Stimulated activated CD4-positive, alpha-beta T cell treated with anti-CD3 and anti-CD28 coated beads, TNF-alpha, amount 100 ng/mL, for 48 hours (primary cell): Measurements from ENCODE around the gene RPS19BP1.
"Not testable (repeated sequence)": the region's sequence is repeated elsewhere in the genome, so short reads cannot be mapped to it uniquely, and the experiment has no call there.

Source experiments
- DNase-seq, 3 donors: peaks; one replicate each; pipeline ENCODE4 v3.0.0-alpha.2; 2020; ENCODE audit warnings: low read depth in 3 of 3

RPS19BP1 gene

GRCh38 chr22:39528681-39529486 is 3.7 kb downstream of the RPS19BP1 start:
- DNase-seq: peak; percentile 80 to 89 (median 85)

DNA sequence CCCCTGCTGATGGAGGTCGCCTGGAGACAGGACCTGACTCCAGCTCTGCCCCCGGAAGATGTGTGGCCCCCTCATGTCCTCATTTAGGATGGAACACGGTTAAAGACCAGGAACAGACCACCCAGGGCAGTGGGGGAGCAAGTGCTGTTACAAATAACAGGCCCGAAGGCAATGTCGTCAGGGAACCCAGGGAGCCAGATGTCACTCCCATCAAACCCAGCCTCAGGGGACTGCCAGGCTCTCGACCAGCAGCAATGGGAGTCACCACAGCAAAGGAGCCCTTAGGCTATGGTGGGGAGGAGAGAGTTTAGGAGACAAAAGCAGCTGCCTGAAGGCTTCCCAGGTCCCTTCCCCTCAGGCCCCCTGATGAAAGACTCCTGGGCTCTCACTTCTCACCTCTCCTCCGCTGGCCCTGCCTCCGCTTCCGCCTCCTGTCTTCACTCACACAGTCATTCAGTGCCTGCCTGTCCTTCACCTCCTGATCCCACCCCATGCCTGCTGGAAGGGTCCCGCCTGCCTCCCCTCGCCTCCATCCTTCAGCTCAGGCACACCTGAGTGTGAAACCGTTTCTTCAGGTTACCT is 4.4 kb downstream of the RPS19BP1 start:
- no peak for DNase-seq

DNA sequence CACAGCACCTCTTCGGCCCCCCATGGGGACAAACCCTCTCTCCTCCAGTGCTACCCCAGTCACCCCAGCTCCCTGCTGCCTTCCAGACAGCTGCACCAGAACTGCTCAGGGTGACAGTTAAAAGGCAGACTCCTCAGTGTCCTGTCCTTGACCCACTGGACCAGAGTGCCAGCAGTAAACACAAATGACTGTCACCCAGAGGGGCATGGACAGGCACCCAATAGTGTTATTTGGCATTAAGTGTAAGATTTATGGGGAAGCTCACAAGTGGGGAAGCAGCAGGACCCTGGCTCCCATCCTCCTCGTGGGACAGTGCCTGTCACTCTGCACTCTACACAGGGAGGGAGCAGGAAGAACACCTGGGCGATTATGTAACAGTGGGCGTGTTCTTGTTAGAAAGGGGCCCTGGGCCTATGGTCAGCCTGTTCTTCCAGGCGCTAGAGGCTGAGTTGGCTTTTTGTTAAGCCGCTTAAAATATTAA is 5.0 kb downstream of the RPS19BP1 start:
- no peak for DNase-seq

DNA sequence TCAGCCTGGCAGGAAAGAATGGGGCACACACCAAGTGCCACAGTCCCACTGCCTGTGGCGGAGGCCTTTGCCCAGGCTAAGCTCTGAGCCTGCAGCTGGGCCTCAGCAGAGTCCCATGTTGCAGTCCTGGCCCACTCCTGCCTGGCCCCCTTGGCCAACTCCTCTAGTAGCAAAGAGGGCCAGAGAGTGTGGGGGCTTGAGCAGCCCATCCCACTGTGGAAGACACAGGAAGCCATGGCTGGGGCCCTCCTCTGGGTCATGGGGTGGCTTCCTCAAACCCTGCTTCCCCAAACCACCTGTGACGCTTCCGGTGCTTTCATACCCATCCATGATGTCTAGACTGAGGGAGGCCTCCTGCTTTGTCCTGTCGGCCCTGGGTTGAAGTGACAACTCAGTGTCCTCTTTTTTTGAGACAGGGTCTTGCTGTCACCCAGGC is 5.8 kb downstream of the RPS19BP1 start:
- DNase-seq: no peak

DNA sequence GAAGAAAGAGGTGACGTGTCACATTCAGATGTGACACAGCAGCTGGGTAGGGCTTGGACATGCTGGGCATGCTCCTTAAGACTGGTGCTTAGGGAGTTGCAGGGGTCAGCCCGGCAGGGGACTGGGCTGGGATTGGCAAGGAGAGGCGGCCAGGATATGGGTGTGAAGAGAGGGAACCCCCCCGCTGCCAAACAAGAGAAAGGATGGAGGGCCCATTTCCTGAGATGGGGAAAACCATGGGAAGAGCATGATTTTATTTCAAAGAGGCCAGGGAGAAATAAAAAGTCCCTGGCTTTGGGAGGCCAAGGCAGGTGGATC is 6.9 kb downstream of the RPS19BP1 start:
- no peak for DNase-seq

GRCh38 chr22:39524753-39525657 is 7.5 kb downstream of the RPS19BP1 start:
- DNase-seq: no peak

GRCh38 chr22:39524089-39524752 is 8.3 kb downstream of the RPS19BP1 start:
- no peak for DNase-seq

DNA sequence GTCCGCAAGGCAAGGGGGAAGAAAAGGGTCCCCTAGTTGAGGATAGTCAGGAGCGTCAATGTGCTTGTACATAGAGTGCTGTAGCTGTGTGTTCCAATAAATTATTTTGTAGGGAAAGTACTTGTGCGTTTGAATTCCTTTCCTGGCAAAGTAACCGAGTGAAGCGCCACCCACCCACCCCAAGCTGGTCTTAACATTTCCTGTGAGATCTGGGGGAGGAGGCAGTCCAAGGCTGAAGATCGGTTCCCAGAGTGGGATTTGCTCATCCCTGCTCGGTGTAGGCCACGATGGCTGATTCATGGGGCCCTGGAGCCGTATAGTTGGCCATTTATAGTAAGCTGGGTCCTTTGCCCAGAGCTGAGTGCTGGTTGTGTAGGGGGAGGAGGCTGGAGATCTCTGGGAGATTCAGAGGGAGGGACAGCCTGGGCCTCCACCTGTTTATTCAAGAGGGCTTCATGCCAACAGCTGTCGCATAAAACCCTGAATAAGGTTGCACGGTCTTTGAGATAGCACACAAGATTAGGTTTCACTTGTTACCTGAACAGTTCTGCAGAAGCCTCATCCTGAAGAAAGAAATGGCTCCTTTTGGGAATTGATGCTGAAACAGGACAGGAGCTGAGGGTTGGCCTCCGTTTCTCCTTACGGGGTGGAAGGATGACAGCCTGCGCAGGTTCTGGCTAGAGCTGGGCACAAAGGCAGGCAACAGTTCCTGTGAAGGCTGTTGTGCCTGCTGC is 9.8 kb downstream of the RPS19BP1 start:
- DNase-seq: no peak

GRCh38 chr22:39522091-39522490 is 10.5 kb downstream of the RPS19BP1 start:
- DNase-seq: not testable (repeated sequence)

DNA sequence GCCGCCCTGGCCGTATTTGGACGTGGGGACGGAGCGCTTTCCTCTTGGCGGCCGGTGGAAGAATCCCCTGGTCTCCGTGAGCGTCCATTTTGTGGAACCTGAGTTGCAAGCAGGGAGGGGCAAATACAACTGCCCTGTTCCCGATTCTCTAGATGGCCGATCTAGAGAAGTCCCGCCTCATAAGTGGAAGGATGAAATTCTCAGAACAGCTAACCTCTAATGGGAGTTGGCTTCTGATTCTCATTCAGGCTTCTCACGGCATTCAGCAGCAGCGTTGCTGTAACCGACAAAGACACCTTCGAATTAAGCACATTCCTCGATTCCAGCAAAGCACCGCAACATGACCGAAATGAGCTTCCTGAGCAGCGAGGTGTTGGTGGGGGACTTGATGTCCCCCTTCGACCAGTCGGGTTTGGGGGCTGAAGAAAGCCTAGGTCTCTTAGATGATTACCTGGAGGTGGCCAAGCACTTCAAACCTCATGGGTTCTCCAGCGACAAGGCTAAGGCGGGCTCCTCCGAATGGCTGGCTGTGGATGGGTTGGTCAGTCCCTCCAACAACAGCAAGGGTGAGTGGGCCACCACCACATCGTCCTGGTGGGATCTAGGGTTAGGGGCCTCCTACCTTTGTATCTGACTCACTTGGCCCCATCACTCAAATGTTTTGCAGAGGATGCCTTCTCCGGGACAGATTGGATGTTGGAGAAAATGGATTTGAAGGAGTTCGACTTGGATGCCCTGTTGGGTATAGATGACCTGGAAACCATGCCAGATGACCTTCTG is 11.3 kb downstream of the RPS19BP1 start:
- not testable (repeated sequence) for DNase-seq

DNA sequence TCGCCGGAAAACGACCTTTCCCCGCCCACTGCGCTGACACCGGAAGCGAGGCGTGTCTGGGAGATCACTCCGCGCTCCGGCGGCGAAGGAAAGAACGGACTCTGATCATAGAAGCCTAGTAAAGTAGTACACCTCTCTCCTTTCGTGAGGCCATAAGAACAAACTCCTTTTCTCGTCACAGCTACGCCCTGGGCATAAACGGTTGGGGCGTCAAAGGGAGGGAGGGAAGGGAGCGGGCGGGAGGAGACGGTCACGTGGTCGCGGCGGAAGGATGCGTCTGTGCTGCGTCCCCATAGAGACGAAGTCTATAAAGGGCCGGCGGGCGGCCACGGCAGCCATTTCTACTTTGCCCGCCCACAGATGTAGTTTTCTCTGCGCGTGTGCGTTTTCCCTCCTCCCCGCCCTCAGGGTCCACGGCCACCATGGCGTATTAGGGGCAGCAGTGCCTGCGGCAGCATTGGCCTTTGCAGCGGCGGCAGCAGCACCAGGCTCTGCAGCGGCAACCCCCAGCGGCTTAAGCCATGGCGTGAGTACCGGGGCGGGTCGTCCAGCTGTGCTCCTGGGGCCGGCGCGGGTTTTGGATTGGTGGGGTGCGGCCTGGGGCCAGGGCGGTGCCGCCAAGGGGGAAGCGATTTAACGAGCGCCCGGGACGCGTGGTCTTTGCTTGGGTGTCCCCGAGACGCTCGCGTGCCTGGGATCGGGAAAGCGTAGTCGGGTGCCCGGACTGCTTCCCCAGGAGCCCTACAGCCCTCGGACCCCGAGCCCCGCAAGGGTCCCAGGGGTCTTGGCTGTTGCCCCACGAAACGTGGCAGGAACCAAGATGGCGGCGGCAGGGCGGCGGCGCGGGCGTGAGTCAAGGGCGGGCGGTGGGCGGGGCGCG is 12.1 kb downstream of the RPS19BP1 start, which contains the start of gene ATF4:
Gene ATF4, plus strand, starts transcription at position 337 of the 880 bp plus-strand sequence. CDS start 884 bp downstream, outside the sequence.
- DNase-seq: peak; percentile 77 to 86 (median 82)

DNA sequence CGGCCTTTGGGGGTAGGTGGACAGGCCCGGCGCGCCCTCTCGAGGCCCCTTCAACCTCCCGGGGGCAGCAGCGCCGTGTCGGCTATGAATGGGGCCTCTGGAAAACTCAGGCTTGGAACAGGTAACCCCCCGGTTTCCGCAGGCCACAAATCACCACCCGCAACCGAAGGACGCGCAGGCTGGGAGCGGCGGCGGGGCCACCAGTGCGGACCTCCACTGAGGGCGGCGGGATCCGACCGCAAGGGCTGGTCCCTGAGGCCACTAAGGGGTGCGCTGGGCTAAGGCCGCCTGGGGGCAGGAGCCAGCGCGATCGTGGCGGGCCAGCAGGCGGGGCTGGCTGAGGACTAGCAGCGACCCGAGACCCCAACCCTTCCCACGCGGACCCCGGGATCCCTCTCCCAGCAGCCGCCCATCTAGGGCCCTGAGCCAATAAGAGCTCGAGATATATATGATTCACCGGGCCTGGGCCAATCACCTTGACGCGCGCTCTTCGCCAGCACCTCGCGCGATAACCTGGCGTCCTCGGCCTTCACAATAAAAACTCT is 12.8 kb downstream of the RPS19BP1 start:
- DNase-seq: peak; percentile 92 to 95 (median 95)

GRCh38 chr22:39518996-39519680 is 13.4 kb downstream of the RPS19BP1 start:
- no peak for DNase-seq

- DNase-seq: no peak
Observed at GRCh38 chr22:39518144-39518786, 14.3 kb downstream of the RPS19BP1 start.

DNA sequence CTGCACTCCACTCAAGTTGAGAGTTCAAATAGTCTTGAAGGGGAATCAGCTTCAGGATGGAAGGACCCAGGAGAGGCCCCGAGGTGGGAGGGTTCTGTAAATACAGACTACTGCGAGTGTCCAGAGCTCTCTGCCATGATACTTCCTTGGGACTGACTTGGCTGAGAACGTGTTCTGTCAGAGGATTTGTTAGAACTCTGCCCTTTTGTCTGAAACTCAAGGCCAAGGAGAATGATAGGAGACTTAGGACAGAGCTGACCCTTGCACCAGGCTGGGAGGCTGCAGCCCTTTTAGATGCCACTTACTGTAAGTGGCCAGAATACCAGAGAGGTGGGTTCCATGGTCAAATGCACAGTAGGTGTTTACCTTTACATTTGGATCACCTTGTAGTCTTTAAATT is 15.1 kb downstream of the RPS19BP1 start:
- DNase-seq: no peak

- DNase-seq: no peak
Observed at GRCh38 chr22:39515266-39516050, 17.1 kb downstream of the RPS19BP1 start.
